Fibroblast of pulmonary artery (primary cell): ENCODE data around the gene KLC1.

Experiments
- DNase-seq: peaks from one replicate; pipeline ENCODE4 v3.0.0-alpha.2; 2010; ENCODE audit warnings: low read depth
- H3K4me3 ChIP-seq: replicated peaks from 2 replicates; pipeline ENCODE4 v1.5.1; 2011; ENCODE audit warnings: low read depth, mild to moderate bottlenecking, control low read depth, low read length, moderate library complexity
- CTCF ChIP-seq: IDR thresholded peaks from 2 replicates; pipeline ENCODE4 v1.5.1; 2011; ENCODE audit warnings: mild to moderate bottlenecking, control low read depth, low read length, inconsistent platforms; ENCODE audit errors: missing control alignments

Gene KLC1

GRCh38 chr14:103744621-103745395, 115.8 kb downstream of the KLC1 start:
- no peak for TF ChIP-seq CTCF
- H3K4me3 ChIP-seq: no peak overlapping the region
- DNase-seq: no peak

- H3K4me3 ChIP-seq: no peak overlapping the region
- no peak for DNase-seq
- TF ChIP-seq CTCF: no peak
Measured at GRCh38 chr14:103745424-103745823, 116.4 kb downstream of the KLC1 start.

GRCh38 chr14:103746701-103747100, 117.7 kb downstream of the KLC1 start:
- no peak overlapping the region for H3K4me3 ChIP-seq
- no peak for TF ChIP-seq CTCF
- DNase-seq: no peak

GRCh38 chr14:103748534-103748857, 119.5 kb downstream of the KLC1 start:
- H3K4me3 ChIP-seq: no peak overlapping the region
- DNase-seq: no peak
- no peak for TF ChIP-seq CTCF

GRCh38 chr14:103749452-103749851, 120.4 kb downstream of the KLC1 start:
- no peak for DNase-seq
- H3K4me3 ChIP-seq: no peak overlapping the region
- no peak for TF ChIP-seq CTCF

GRCh38 chr14:103749860-103750259, 120.8 kb downstream of the KLC1 start:
- no peak for DNase-seq
- no peak for TF ChIP-seq CTCF
- H3K4me3 ChIP-seq: no peak overlapping the region
